HFFc6 (cell line): Measurements from ENCODE around the gene CH25H. TPM values are rescaled to one million over a fixed set of nuclear protein-coding genes. Genes with fewer than 3 reads are reported as not detected.

Source experiments
- DNase-seq: peaks from one replicate; pipeline ENCODE4 v3.0.0-alpha.2; 2018
- H3K27ac Mint-ChIP-seq: 2 replicates; pipeline ENCODE4 v1.8.0; 2020; ENCODE audit warnings: mild to moderate bottlenecking, mixed read lengths
- H3K27me3 Mint-ChIP-seq: 2 replicates; pipeline ENCODE4 v1.8.0; 2021; ENCODE audit warnings: mild to moderate bottlenecking, moderate library complexity, mixed read lengths; ENCODE audit not compliant: insufficient read depth
- H3K36me3 Mint-ChIP-seq: 2 replicates; pipeline ENCODE4 v1.8.0; 2021; ENCODE audit warnings: low read depth, mixed read lengths
- H3K4me1 Mint-ChIP-seq: 2 replicates; pipeline ENCODE4 v1.8.0; 2020; ENCODE audit warnings: low read depth, mixed read lengths
- H3K4me3 Mint-ChIP-seq: 2 replicates; pipeline ENCODE4 v1.8.0; 2020; ENCODE audit warnings: mild to moderate bottlenecking, moderate library complexity, mixed read lengths
- H3K9me3 Mint-ChIP-seq: 2 replicates; pipeline ENCODE4 v1.8.0; 2020; ENCODE audit warnings: mild to moderate bottlenecking, mixed read lengths
- CTCF ChIP-seq: fragments of 200-600 bp; sonication (generic); IDR thresholded peaks from 2 replicates; pipeline ENCODE4 v1.5.0; 2021; ENCODE audit warnings: antibody characterized with exemption, mild to moderate bottlenecking
- total RNA-seq, 6 experiments: library from RNA; stranded (reverse); fragmentation: NEBNext Ultra II Directional; extraction: Animal tissue kit (Norgen Biotek cat#: 25700); gene quantifications; 2 replicates in 1 of 6; 3 replicates in 5 of 6; pipeline ENCODE4 v1.2.3, GENCODE V29; 2021

CH25H gene
- total RNA-seq, 6 experiments from 2014 or later, result 0.09 to 0.18 (median 0.12) TPM; not detected in 1

DNA sequence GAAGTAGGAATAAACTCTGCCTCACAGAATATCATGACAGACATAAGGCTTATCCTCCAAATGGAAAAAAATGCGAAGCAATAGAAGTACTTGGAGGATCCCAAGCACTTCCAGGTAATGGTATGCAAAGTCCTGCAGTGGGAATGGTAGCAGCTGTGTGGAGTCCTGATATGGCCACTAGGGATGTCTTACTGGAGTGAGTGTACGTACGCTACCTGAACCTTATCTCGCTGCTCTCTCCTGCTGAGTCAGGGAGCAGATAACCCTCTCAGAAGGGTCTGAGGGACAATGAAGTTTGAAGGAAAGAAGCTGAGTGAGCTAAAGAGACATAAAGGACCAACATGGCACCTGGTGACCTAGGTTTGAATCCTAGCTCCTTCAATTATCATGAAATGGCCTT lies 42.2 kb downstream of the CH25H start:
- H3K4me1 Mint-ChIP-seq, result peaks cover 20% of the 10 kb centered on the region
- no peaks in the 10 kb centered on the region for H3K36me3 Mint-ChIP-seq
- no peak overlapping the region for H3K27ac Mint-ChIP-seq
- no peak for TF ChIP-seq CTCF
- DNase-seq, result no peak
- peaks cover 11% of the 10 kb centered on the region for H3K27me3 Mint-ChIP-seq
- no peak overlapping the region for H3K4me3 Mint-ChIP-seq
- no peaks in the 10 kb centered on the region for H3K9me3 Mint-ChIP-seq

DNA sequence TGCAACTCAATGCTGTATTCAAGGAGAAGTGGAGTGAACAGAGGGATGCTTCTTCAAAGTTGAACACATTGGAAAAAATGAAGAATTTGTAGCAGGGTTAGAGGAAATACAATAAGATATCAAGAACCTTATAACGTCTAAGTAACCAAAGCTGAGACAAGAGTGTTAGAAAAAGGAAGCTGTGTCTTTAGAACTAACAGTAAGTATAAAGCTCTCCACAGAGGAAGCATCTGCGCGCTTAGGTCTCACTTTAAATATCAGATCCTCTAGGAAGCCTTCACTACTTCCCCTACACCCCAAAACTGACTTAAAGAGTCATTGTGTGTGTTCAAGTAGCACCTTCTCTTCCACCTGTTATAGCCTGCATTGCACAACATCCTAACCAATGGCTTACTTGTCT lies 43.0 kb downstream of the CH25H start:
- H3K27me3 Mint-ChIP-seq, result peaks cover 11% of the 10 kb centered on the region
- H3K9me3 Mint-ChIP-seq, result no peaks in the 10 kb centered on the region
- no peak for DNase-seq
- H3K4me3 Mint-ChIP-seq, result no peak overlapping the region
- peaks cover 25% of the 10 kb centered on the region for H3K4me1 Mint-ChIP-seq
- H3K36me3 Mint-ChIP-seq, result no peaks in the 10 kb centered on the region
- TF ChIP-seq CTCF, result no peak
- H3K27ac Mint-ChIP-seq, result no peak overlapping the region

DNA sequence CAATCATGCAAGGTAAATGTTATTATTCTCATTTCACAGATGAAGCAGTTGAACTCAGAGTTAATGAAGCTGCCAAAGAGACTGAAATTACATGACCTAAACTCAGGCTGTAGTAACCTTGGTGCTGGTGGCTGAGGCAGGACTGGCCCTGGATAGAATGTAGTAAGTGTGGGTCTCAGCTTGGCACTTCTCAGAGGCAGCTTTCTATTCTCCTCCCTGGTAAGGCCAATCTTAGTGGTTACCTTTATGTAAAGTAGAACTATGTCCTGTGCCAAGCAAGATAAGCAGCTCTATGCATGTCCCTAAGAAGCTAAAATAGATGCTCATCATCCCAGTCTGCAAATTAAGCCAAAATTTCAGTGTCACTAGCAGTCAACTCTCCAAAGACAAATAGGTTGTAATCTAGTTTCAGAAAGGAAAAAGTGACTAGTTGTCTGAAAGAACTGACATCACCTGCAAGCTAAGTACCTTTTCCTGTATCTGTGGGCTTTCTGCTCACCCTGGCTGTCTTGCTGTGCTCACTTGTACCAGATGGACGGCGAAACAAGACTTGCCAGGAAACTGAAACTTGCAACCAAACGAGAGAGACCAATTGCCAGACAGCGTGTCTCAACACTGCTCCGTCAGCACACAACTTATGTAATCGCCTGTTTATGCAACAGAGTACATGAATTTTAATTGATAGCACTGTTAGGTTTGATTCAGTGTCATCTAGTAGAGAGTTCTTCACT lies 43.7 kb downstream of the CH25H start:
- no peak for TF ChIP-seq CTCF
- Mint-ChIP-seq H3K9me3 (no peaks in the 10 kb centered on the region), H3K27me3 (peaks cover 11% of the 10 kb centered on the region), H3K36me3 (no peaks in the 10 kb centered on the region), H3K27ac (no peak overlapping the region), H3K4me1 (peaks cover 31% of the 10 kb centered on the region), H3K4me3 (no peak overlapping the region)
- DNase-seq, result no peak

- Mint-ChIP-seq H3K36me3 (no peaks in the 10 kb centered on the region), H3K9me3 (no peaks in the 10 kb centered on the region), H3K4me1 (peaks cover 34% of the 10 kb centered on the region), H3K27ac (no peak overlapping the region), H3K27me3 (peaks cover 11% of the 10 kb centered on the region), H3K4me3 (no peak overlapping the region)
- no peak for DNase-seq
- no peak for TF ChIP-seq CTCF
Observed at GRCh38 chr10:89162596-89162995, 44.5 kb downstream of the CH25H start.

GRCh38 chr10:89160339-89160738 lies 46.8 kb downstream of the CH25H start:
- H3K4me1 Mint-ChIP-seq, result peaks cover 20% of the 10 kb centered on the region
- no peaks in the 10 kb centered on the region for H3K36me3 Mint-ChIP-seq
- H3K27me3 Mint-ChIP-seq, result peaks cover 11% of the 10 kb centered on the region
- DNase-seq, result no peak
- H3K9me3 Mint-ChIP-seq, result no peaks in the 10 kb centered on the region
- no peak overlapping the region for H3K4me3 Mint-ChIP-seq
- TF ChIP-seq CTCF, result no peak
- H3K27ac Mint-ChIP-seq, result no peak overlapping the region
